Adrenal gland (tissue), 5 donors: Measurements from ENCODE around the gene EHMT1.

Source experiments
- CTCF ChIP-seq, 6 experiments: fragments of 450-650 bp in 4 of 6; fragments of 200-600 bp in 2 of 6; sonication (generic) in 1 of 6; IDR thresholded peaks; 1 replicate in 5 of 6; 2 replicates in 1 of 6; pipeline versions ENCODE4 v1.5.1 to v1.8.0; 2016 to 2021; ENCODE audit warnings: antibody characterized with exemption in 6 of 6, mild to moderate bottlenecking in 2 of 6, moderate library complexity in 1 of 6
- POLR2A ChIP-seq, 2 donors: fragments of 450-650 bp; IDR thresholded peaks; one replicate each; pipeline ENCODE4 v1.6.1; 2017; ENCODE audit warnings: antibody characterized with exemption in 2 of 2, mild to moderate bottlenecking in 2 of 2, moderate library complexity in 1 of 2
- donor health status: DM: no; HTN: no; CAD: no.

DNA sequence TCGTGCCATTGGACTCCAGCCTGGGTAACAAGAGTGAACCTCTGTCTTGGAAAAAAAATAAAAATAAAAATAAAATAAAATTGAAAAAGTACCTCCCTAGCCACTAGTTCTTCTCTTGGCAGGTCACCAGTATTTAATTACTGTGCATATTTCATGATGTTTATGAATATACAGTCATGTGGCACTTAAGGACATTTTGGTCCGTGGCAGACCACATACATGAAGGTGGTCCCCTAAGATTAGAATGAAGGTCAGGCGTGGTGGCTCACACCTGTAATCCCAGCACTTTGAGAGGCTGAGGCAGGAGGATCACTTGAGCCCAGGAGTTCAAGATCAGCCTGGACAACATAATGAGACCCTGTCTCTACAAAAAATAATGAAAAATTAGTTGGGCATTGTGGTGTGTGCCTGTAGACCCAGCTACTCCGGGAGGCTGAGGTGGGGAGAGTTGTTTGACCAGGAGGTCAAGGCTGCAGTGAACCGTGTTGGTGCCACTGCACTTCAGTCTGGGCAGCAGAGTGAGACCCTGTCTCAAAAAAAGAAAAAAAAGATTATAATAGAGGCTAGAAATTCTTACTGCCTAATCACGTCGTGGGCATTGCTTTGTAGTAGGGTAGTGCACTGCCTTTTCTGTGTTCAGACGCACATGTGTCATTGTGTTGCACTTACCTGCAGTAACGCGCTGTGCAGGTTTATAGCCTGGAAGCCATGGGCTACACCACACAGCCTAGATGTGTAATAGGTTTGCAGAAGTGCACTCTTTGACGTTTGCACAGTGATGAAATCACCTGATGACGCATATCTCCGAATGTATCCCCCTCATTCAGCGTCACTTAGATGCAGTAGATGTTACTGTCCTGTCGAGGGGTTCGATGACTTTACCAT lies 12.8 kb downstream of the EHMT1 start:
- no peak for TF ChIP-seq POLR2A (IDR thresholded peaks at IDR 0.05)
- no peak for TF ChIP-seq CTCF (IDR thresholded peaks at IDR 0.05)
